ENCODE results near the gene GPRIN1.

GRCh38 chr5:176636426-176636825, 26.5 kb upstream of the GPRIN1 start:
- TF ChIP-seq CTCF (IDR thresholded peaks at IDR 0.05) (no peak), POLR2A (IDR thresholded peaks at IDR 0.05) (no peak)

Measured in right lobe of liver (tissue), 4 donors.